HG03280 (cell line): Measurements from ENCODE around the gene RNF220.

Source experiments
- ATAC-seq: cut with Tn5 transposase; IDR thresholded peaks from one replicate; pipeline ENCODE4 v1.9.1; 2021; ENCODE audit warnings: mild to moderate bottlenecking, moderate library complexity; ENCODE audit not compliant: unreplicated experiment

The RNF220 gene

GRCh38 chr1:44405031-44405797 is at the start of gene RNF220:
Gene RNF220, plus strand, starts transcription at chr1:44405255.
- ATAC-seq: no peak

GRCh38 chr1:44355582-44356305 is 49.3 kb upstream of the RNF220 start:
- no peak for ATAC-seq

GRCh38 chr1:44357710-44358109 is 47.3 kb upstream of the RNF220 start:
- no peak for ATAC-seq

GRCh38 chr1:44359234-44359935 is 45.7 kb upstream of the RNF220 start:
- no peak for ATAC-seq

GRCh38 chr1:44361478-44361877 is 43.6 kb upstream of the RNF220 start:
- no peak for ATAC-seq

GRCh38 chr1:44366371-44366975 is 38.6 kb upstream of the RNF220 start:
- ATAC-seq: no peak

GRCh38 chr1:44367944-44368343 is 37.1 kb upstream of the RNF220 start:
- ATAC-seq: no peak

GRCh38 chr1:44368471-44369151 is 36.4 kb upstream of the RNF220 start:
- ATAC-seq: no peak

GRCh38 chr1:44371206-44371605 is 33.8 kb upstream of the RNF220 start:
- no peak for ATAC-seq

- ATAC-seq: no peak
These were observed 29.5 kb upstream of the RNF220 start for GRCh38 chr1:44375547-44375946.

- ATAC-seq: no peak
These were observed 26.9 kb upstream of the RNF220 start for GRCh38 chr1:44377925-44378784.

- no peak for ATAC-seq
These were observed 24.3 kb upstream of the RNF220 start for GRCh38 chr1:44380666-44381177.

GRCh38 chr1:44388551-44388950 is 16.5 kb upstream of the RNF220 start:
- ATAC-seq: no peak

GRCh38 chr1:44389437-44389836 is 15.6 kb upstream of the RNF220 start:
- no peak for ATAC-seq

- no peak for ATAC-seq
These were observed 14.8 kb upstream of the RNF220 start for GRCh38 chr1:44390277-44390676.

GRCh38 chr1:44401256-44402228 is 3.5 kb upstream of the RNF220 start:
- ATAC-seq: no peak

GRCh38 chr1:44405798-44406736 is 1.0 kb downstream of the RNF220 start:
- ATAC-seq: no peak
